NCI-H146 treated with DMSO at 0.1 percent for 48 hours (cell line): Measurements from ENCODE around the gene CACNB2.

Source experiments
- DNase-seq: peaks from one replicate; lab custom pipeline; 2025; ENCODE audit not compliant: unreplicated experiment; lab: John Stamatoyannopoulos, UW

CACNB2 gene

DNA sequence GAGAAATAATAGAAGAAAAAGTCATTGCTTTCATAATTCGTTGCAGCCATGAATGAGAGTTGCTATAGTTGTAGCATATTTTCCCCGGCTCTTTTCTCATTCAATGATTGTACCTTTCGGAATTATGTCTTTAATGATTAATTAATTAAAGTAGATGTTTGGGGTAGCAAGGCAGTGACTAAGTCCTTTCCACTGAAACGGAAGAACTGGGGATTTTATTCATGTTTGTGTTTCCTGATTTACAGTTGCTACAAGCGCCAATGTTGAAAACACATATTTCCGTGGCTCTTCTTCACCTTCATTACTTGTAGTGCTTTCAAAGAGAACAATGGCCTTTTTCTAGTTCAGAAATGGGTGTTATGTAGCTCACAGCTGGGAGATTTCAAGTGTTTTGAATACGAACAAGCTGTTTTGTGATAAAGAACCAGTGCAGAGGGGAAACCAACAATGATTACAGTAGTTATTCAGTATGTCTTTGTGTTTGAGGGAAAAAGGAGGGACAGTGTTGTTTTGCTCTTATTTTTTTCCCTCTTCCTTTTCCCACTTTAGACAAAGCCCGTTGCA lies 357.7 kb downstream of the CACNB2 start:
- no peak for DNase-seq

DNA sequence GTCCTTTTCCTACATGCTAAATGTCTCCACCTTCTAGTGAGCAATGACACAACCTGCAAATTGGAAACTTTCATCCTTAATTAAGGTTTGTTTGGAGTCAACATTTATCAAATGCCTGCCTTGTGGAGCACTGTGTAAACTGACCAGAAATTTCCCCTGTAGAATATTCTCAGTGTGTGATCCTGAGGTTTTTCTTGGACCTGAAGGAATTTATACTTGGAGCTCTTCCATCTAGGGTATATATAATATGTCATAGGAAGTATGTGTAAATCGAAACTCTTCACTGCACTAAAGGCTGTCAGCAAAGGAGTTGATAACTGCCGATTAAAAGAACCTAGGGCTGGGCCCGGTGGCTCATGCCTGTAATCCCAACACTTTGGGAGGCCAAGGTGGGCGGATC lies 358.8 kb downstream of the CACNB2 start:
- DNase-seq, result no peak

DNA sequence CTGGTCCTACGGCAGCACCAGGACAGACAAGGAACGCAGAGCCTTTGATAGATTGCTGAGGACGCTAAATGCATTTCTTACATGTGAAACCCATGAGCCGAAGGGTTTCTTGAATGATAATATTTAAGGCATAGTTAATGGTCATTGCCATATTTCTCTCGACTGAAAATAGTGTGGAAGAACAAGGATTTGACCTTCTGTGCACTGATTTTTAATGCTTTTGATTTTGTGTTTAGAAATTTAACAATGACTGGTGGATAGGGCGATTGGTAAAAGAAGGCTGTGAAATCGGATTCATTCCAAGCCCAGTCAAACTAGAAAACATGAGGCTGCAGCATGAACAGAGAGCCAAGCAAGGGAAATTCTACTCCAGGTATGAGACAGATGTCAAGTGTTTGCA lies 360.4 kb downstream of the CACNB2 start:
- DNase-seq, result no peak

DNA sequence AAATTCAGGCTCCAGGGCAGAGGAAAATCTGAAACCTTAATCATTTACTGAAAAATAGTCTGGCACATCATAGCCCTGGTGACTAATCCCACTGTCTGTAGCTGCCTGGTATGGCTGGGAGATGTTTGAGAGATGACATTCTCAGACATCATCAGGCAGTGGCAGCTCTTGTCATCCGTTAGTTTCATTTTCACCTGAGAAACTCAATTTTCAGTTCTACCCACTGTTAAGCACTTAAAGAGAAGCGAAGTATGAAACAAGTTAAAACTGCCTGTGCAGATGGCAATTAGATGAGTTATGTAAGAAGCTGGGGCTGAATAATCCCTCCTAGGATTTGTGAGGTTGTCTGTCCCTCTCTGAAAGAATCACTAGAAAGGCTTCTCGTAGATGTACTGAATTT lies 361.0 kb downstream of the CACNB2 start:
- DNase-seq, result no peak

DNA sequence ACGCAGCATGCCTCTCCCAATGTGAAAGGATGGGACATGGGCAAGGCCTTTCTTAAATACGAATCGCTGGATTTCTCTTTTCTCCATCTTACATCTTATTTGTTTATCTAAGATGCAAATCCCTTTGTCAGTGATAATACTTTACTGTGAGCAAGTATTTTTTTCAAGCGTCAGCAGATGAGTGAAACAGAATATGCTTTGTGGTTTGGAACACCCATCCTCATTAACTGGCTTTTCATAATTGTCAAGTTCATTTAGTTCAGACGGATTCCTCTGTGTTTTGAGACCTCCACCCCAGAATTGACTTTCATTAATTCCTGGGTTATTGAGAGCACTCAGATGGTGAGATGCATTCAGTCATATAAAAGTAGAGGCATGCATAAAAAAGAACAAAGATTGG lies 361.4 kb downstream of the CACNB2 start:
- DNase-seq, result no peak

DNA sequence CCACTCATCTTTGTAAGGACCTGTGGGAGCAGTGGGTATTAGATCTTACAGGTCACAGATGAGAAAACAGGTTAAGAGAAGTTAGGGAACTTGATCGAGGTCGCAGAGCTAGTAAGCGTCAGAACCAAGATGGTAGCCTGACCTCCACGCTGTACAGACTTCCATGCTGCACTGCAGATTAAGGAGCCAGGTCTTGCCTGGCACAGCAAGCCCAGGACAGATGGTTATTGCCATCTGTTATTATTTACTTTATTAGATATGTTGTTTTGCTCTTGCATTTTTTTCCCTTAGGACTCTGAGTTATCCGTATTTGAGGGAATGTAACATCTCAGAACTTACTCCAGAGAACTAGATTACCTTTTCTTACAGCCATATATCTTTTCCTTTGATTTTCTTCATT lies 363.9 kb downstream of the CACNB2 start:
- DNase-seq, result no peak

DNA sequence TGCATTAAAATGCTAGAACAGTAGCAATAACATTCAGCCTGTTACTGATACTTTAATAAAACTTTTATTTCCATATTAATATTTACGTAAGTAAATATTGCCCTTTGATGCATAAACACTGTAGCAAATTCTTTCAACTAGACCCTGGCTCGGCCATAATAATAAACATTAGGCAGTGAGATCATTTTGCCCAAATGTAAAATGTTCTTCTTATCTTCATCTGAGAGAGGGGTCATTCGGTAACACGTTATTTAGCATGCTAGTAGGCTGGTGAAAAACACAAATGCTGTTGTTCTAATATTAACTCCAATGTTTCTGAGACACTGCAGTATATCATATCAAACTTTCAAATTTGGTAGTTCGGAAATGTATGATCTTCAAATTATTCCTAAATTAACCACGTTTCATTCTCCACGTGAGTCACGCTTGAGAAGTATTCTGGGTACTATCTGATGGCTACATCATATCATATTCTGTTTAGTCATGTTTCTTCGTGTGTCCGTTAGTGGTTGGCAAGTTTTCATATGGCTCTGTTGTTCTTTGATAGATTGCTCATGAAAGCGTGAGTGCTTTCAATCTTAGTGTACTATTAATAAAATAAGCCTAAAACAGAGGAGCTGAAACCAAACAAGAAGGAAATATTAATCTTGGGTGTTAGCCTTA lies 365.4 kb downstream of the CACNB2 start:
- no peak for DNase-seq

DNA sequence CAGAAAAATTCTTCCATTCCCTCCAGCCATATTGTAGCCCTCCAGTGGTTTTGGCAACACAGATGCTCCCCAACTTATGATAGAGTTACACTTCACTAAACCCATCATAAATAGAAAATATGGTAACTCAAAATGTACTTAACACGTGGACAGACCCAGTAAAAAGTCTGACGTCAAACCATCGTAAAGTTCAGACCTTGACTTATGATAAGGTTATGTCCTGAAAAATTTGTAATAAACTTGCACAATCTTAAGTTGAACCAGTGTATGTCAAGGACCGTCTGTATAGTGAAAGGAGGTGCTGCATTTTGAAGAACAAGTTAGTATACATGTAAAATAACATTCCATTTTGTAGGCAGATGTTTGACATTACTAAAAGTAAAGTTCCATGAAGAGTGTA lies 368.4 kb downstream of the CACNB2 start:
- no peak for DNase-seq

DNA sequence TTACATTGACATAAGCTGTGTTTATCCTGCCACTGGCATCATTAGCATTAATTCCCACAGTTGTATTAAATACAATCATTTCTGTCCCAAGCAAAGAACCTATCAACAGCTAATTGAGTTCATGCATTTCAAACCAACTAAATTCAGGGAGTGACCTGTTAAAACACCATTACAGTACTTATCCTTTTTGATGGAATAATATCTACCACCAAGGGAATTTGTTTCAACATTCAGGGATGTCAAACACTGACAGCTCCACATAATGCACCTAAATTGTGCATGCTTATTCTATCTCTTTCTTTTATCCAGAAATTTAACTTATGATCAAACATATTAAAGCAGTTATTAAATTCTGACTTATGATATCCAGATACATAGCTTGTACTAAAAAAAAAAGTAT lies 374.3 kb downstream of the CACNB2 start:
- no peak for DNase-seq

DNA sequence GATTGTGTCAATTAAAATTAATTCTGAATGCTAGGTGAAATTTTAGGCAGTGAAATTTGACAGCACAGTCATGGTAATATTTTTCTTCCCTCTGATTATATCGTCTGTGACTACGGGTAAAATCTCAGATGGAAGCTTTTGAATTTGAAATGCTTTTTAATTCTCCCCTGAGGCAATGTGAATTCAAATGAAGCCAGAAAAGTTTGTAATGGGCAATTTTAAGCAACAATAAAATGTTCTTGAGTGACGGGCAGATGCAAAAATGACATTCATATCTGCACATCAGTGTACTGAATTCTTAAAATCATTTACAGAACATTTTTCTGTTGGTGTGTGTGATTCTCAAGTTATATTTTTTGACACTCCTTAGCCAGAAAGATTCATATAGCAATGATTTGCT lies 376.6 kb downstream of the CACNB2 start:
- no peak for DNase-seq

DNA sequence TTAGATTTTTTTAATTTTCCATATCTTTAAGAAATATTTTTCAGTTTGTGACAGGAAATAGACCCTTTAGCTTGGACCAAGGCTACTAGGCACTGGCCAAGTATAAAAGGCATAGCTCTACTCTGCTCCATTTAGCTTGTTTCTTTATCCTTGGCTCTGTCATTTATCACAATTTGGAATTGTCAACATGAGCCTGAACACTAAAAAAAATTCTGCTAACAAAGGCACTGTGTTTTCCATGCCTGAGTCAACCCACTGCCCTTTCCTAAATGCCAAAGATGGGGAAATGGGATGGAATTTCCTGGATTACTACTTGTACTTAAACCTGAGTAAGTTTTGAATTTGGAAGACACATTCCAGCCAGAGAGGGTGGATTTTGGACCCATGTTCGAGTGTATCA lies 382.8 kb downstream of the CACNB2 start:
- DNase-seq, result no peak

DNA sequence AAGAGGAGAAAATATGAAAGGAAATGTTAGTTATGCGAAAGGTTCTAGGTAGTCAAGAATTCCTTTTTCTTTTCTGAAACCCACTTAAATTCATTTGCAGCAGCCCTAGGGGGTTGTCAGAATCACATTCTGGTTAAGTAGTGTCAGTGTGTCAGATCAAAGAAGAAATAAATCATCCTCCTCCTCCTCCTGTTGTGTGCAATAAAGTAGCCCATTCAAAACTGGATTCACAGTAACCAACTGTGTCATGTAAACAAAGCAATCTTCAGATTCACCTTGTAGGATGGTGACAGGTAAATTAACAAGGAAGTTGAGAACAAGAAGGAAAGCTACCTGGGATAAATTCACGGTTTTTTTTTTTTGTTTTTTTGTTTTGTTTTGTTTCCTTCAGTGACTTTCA lies 383.6 kb downstream of the CACNB2 start:
- DNase-seq, result no peak

DNA sequence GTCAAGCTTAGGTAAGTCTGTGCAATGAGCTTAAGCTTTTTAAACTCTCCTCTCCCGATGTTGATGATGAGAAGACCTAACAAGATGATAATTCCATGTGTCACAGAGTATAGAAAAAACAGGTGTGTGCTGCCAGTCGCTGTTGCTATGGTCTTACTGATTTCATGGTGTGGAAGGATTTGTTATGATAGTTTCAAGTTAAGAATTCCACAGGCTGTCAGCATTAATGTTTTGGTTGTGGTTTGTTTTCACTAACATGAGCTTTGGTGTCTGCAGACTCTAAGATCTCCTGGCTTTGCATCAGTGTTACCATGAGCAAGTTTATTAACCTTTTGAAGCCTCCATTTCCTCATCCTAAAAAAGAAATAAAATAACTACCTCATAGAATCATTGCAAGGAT lies 387.5 kb downstream of the CACNB2 start:
- no peak for DNase-seq

DNA sequence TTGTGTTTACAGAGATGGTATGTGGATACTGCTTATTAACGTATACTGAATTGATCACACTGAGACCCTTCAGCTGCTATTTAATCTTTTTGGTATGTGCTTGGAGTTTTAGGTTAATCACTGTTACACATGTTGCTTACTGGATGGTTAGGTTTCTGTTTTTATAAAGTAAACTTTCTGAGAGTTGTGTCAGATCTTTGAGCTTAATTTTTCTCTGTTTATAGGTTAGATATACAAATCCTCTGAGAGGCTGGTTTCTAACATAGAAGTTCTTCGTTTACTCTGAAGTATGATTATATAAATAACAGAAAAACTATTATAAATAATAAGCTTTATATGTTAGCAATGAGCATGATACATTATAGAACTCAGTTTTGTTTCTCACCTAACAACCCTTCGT lies 388.1 kb downstream of the CACNB2 start:
- no peak for DNase-seq

DNA sequence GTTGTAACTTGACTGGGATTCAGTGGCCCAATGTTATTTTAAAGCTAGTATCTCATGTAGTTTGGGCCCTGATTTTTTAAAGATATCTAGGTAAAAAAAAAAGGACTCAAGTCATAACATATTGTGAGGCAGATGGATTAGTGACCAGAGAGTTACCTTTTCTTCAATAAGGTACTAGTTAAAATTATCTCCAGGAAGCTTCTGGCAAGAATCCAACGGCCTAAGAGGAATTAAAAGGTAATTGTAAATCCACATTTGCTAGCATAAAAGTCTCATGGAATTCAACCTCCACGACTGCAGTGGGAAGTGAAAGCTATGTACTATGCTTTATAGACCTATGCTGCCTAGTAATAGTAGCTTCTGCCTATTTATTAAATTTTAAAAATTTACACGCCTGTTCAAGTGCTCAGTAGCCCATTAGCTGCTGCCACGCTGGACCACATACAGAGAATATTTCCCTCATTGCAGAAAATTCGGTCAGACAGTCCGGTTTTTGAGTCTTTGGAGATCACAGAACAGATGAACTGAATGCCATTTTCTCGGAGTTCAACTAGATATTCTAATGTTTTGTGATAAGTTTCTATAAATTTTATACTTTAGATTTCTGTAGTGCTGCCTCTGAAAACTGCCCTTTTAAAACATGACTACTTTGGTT lies 392.8 kb downstream of the CACNB2 start:
- DNase-seq, result no peak

DNA sequence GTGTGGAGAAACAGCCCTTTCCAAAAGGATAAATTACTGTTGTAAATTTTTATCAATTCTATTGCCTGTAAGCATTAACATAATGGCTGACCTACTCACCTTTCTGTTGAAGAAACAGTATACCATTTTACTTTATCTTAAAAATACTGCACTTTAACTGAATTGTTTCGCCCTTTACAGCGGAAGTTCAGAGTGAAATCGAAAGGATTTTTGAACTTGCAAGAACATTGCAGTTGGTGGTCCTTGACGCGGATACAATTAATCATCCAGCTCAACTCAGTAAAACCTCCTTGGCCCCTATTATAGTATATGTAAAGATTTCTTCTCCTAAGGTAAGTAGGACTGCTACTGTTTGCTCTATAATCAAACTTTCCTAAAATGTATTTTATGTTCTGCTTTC lies 393.7 kb downstream of the CACNB2 start:
- no peak for DNase-seq

DNA sequence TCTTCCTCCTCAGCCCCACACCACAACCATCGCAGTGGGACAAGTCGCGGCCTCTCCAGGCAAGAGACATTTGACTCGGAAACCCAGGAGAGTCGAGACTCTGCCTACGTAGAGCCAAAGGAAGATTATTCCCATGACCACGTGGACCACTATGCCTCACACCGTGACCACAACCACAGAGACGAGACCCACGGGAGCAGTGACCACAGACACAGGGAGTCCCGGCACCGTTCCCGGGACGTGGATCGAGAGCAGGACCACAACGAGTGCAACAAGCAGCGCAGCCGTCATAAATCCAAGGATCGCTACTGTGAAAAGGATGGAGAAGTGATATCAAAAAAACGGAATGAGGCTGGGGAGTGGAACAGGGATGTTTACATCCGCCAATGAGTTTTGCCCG lies 399.1 kb downstream of the CACNB2 start:
- no peak for DNase-seq

DNA sequence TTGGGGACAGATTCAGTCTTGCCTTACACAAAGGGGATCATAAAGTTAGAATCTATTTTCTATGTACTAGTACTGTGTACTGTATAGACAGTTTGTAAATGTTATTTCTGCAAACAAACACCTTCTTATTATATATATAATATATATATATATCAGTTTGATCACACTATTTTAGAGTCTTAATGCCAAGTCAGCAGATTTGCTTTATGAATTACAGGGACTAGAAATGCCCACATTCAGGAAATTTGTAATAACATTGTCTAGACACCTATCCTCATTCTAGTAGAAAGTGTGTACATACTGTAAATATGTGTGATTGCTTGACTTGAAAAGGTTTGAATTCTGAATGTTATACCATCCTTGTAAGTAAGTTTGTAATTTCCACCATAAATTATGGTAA lies 400.0 kb downstream of the CACNB2 start:
- no peak for DNase-seq

DNA sequence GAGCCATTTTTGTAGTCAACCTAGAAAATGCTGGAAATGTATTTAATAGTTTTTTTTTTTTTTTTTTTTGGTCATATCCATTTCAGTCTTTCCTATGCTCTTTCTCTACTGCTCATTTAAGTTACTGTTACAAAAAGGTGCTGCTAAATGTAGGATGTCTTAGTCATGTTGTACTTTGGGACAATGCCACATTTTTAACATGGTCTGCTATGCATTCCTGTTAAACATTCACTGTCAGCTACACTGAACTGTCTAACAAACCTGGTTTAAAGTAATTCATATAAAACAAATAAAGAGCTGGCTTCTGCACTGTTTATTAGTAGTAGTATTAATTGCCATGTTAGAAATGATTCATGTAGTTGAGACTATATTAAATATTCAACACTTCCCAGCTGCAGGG lies 402.6 kb downstream of the CACNB2 start:
- DNase-seq, result no peak

DNA sequence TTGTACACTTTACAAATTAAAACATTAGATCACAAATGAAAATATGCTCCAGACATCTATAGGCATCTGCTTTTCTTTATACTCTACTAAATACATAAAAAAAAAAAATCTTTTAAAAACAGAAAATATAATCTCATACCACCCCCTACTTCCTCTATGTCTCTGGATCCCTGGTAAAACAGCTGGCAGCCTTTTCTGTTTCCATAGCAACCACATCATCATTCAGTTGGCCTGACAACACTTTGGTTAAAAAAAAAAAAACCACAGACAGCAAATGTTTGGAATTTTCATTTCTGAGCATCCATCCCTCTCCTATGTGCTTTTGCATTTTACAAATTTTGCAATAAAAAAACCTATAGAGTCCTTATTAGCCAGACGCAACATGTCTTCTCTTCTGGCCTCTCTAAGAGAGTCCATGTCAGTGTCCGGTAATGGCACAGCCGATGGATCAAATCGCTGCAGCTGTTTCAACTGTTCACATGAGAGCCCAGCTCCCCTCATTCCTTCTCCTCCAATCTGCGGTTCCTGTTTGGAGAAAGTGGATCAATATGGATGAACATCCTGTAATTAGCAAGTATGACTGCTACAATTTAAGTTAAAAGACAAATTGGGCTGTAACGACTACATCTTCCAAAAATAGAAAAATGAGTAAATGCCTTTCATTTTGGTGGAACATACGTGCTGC lies 405.5 kb downstream of the CACNB2 start:
- DNase-seq, result no peak

DNA sequence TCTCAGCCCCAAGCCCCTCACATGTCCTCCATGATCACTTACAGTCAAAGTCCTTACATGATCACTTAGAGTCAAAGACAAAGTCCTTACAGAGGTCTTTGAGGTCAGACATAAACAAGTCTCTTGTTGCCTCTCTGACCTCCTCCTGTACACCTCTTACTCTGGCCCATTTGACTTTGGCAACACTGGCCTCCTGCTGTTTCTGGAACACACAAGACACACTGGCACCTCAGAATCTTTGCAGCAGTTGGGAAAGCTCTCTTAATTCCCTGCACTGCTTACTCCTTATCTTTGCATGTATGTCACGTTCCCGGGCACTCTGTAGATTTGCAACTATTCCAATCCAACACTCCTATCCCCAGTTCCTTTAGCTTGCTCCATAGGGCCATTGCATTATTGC lies 408.9 kb downstream of the CACNB2 start:
- no peak for DNase-seq

DNA sequence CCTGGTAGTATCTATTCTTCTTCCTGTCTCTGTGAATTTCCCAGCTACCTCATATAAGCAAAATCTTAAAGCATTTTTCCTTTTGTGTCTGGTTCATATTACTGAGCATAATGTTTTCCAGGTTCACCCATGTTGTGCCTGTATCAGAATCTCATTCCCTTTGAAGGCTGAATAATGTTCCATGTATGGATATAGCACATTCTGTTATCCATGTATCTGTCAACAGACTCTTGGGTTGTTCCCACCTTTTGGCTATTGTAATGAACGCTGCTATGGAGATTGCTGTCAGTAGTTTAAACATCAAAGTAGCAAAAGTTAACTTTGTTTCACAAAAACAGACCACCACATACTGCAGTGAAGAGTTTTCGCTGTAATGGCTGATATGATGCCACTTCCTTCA lies 411.2 kb downstream of the CACNB2 start:
- DNase-seq, result no peak
